Stomach (tissue), 4 donors: ENCODE data around the gene GPNMB.

Experiments used
- POLR2A ChIP-seq, 4 donors: fragments of 450-650 bp; IDR thresholded peaks; one replicate each; pipeline ENCODE4 v1.6.1; 2016; ENCODE audit warnings: antibody characterized with exemption in 4 of 4, control low read depth in 2 of 4, mild to moderate bottlenecking in 1 of 4, moderate library complexity in 1 of 4
- POLR2AphosphoS5 ChIP-seq, 3 donors: sonication (generic); formaldehyde crosslinking; IDR thresholded peaks; one replicate each; pipeline ENCODE4 v1.6.1; 2016; ENCODE audit warnings: antibody characterized with exemption in 3 of 3
- TF ChIP-seq, protein P1 (sequence below), 7 experiments: fragments of 450-650 bp in 4 of 7; fragments of 200-600 bp in 3 of 7; sonication (generic) in 3 of 7; IDR thresholded peaks; one replicate each; pipeline ENCODE4 v1.5.1; 2016 to 2019; ENCODE audit warnings: antibody characterized with exemption in 7 of 7, control low read depth in 2 of 7, mild to moderate bottlenecking in 1 of 7

DNA sequence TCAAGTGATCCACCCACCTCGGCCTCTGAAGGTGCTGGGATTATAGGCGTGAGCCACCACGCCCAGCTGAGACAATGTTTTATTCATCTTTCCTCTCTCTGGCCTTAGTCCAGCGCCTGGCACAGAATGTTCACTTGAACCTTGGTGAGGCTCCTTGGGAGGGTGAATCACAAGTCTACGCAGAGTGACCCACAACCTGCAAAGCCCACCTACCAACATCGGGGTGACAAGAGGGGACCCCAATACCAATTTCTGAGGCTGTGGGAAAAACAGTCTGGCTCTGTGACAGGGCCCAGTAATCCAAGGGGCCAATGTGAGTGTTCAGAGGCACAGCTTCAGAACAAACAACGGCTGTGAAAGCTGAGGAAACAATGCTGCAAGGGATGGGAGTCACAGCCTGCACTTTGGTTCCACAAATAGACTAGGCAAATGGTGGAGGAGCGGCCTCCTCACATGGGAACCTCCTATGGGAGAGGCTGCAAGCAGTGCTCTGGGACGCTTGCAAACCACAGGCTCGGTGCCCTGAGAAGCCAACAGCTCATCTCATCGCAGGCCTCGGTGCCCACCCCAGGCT, 47.0 kb downstream of the GPNMB start:
- TF ChIP-seq, protein P1, sequence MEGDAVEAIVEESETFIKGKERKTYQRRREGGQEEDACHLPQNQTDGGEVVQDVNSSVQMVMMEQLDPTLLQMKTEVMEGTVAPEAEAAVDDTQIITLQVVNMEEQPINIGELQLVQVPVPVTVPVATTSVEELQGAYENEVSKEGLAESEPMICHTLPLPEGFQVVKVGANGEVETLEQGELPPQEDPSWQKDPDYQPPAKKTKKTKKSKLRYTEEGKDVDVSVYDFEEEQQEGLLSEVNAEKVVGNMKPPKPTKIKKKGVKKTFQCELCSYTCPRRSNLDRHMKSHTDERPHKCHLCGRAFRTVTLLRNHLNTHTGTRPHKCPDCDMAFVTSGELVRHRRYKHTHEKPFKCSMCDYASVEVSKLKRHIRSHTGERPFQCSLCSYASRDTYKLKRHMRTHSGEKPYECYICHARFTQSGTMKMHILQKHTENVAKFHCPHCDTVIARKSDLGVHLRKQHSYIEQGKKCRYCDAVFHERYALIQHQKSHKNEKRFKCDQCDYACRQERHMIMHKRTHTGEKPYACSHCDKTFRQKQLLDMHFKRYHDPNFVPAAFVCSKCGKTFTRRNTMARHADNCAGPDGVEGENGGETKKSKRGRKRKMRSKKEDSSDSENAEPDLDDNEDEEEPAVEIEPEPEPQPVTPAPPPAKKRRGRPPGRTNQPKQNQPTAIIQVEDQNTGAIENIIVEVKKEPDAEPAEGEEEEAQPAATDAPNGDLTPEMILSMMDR (IDR thresholded peaks at IDR 0.05) = no peak
- TF ChIP-seq POLR2A (IDR thresholded peaks at IDR 0.05) (no peak), POLR2AphosphoS5 (IDR thresholded peaks at IDR 0.05) (no peak)
